GM23338 (cell line): ENCODE results near the gene EPB41L4A. TPM values are rescaled to one million over a fixed set of nuclear protein-coding genes. Genes with fewer than 3 reads are reported as not detected.

Experiments used
- ATAC-seq: fragments of 200-7000 bp; cut with Tn5 transposase; 3 replicates; pipeline ENCODE4 v1.9.1; 2020
- DNase-seq: peaks from one replicate; pipeline ENCODE4 v3.0.0-alpha.2; 2015; ENCODE audit warnings: low spot score
- H2AFZ ChIP-seq: fragments of 200-600 bp; sonication (generic); 2 replicates; pipeline ENCODE4 v1.8.0; 2016; ENCODE audit warnings: antibody characterized with exemption, mild to moderate bottlenecking, moderate library complexity
- H3F3A ChIP-seq: fragments of 200-600 bp; sonication (generic); replicated peaks from 2 replicates; pipeline ENCODE4 v1.8.0; 2017; ENCODE audit warnings: antibody characterized with exemption, mixed run types, low read depth
- H3K27ac ChIP-seq: fragments of 200-600 bp; sonication (generic); 2 replicates; pipeline ENCODE4 v1.6.1; 2016; ENCODE audit warnings: low read depth
- H3K27me3 ChIP-seq: fragments of 200-600 bp; sonication (generic); 2 replicates; pipeline ENCODE4 v1.8.0; 2016; ENCODE audit warnings: mild to moderate bottlenecking, mixed run types, moderate library complexity; ENCODE audit not compliant: insufficient read depth
- H3K36me3 ChIP-seq: fragments of 200-600 bp; sonication (generic); 2 replicates; pipeline ENCODE4 v1.8.0; 2016; ENCODE audit warnings: mild to moderate bottlenecking; ENCODE audit not compliant: insufficient read depth
- H3K4me1 ChIP-seq: fragments of 200-600 bp; sonication (generic); 2 replicates; pipeline ENCODE4 v1.8.0; 2016; ENCODE audit warnings: mild to moderate bottlenecking, moderate library complexity; ENCODE audit not compliant: insufficient read depth
- H3K4me2 ChIP-seq: fragments of 200-600 bp; sonication (generic); 2 replicates; pipeline ENCODE4 v1.7.1; 2017; ENCODE audit warnings: mixed run types
- H3K4me3 ChIP-seq: fragments of 200-600 bp; sonication (generic); 2 replicates; pipeline ENCODE4 v1.6.1; 2016; ENCODE audit warnings: mixed run types
- H3K79me2 ChIP-seq: fragments of 200-600 bp; sonication (generic); replicated peaks from 2 replicates; pipeline ENCODE4 v1.8.0; 2017; ENCODE audit warnings: mild to moderate bottlenecking; ENCODE audit not compliant: insufficient read depth
- H3K9me2 ChIP-seq: fragments of 200-600 bp; sonication (generic); 2 replicates; pipeline ENCODE4 v1.8.0; 2017; ENCODE audit not compliant: insufficient read depth
- H4K20me1 ChIP-seq: fragments of 200-600 bp; sonication (generic); replicated peaks from 2 replicates; pipeline ENCODE4 v1.8.0; 2017; ENCODE audit warnings: mild to moderate bottlenecking; ENCODE audit not compliant: insufficient read depth
- H3K27ac Mint-ChIP-seq: 2 replicates; pipeline ENCODE4 v1.8.0; 2020; ENCODE audit warnings: inconsistent platforms, mild to moderate bottlenecking, moderate library complexity, mixed read lengths
- H3K27me3 Mint-ChIP-seq: 3 replicates; pipeline ENCODE4 v1.8.0; 2022; ENCODE audit warnings: low read depth, mild to moderate bottlenecking, moderate library complexity, mixed read lengths, inconsistent platforms; ENCODE audit not compliant: insufficient read depth, poor library complexity
- H3K36me3 Mint-ChIP-seq: 3 replicates; pipeline ENCODE4 v1.8.0; 2021; ENCODE audit warnings: low read depth, mild to moderate bottlenecking, inconsistent platforms, moderate library complexity, mixed read lengths
- H3K4me1 Mint-ChIP-seq: 3 replicates; pipeline ENCODE4 v1.8.0; 2020; ENCODE audit warnings: mild to moderate bottlenecking, inconsistent platforms, mixed read lengths
- H3K4me3 Mint-ChIP-seq: 3 replicates; pipeline ENCODE4 v1.8.0; 2021; ENCODE audit warnings: moderate library complexity, mild to moderate bottlenecking, inconsistent platforms, mixed read lengths
- H3K9me3 Mint-ChIP-seq: 3 replicates; pipeline ENCODE4 v1.8.0; 2020; ENCODE audit warnings: moderate library complexity, mild to moderate bottlenecking, inconsistent platforms, mixed read lengths
- JUNB ChIP-seq: IDR thresholded peaks from one replicate; pipeline ENCODE4 v1.6.1; 2016; ENCODE audit warnings: antibody characterized with exemption; ENCODE audit not compliant: unreplicated experiment
- ZNF114 ChIP-seq: fragments of 250-450 bp; sonication (Bioruptor Pico); IDR thresholded peaks from 2 replicates; pipeline ENCODE4 v1.5.0; 2020; ENCODE audit warnings: mild to moderate bottlenecking, moderate library complexity
- polyA plus RNA-seq: library from polyadenylated mRNA; unstranded; fragments of >200 nt; fragmentation: Nextera tagmentation; extraction: Ambion mirVana; gene quantifications from 2 replicates; pipeline ENCODE4 v1.2.1, GENCODE V29; 2016
- small RNA-seq: library from RNA; depleted of rRNA; stranded (forward); fragments of <200 nt; gene quantifications from one replicate; pipeline ENCODE3, GENCODE V24; 2014; ENCODE audit warnings: low replicate concordance
- total RNA-seq: library from RNA; depleted of rRNA; stranded (reverse); fragments of >200 nt; shearing (Covaris generic); gene quantifications from 2 replicates; pipeline ENCODE4 v1.2.3, GENCODE V29; 2014
- TF ChIP-seq, protein P1 (sequence below), 2 experiments: fragments of 200-600 bp in 1 of 2; sonication (generic) in 1 of 2; conservative IDR thresholded peaks; 2 replicates each; pipeline versions ENCODE4 v1.5.1 to v1.6.1; 2016 to 2017; ENCODE audit warnings: antibody characterized with exemption in 2 of 2, low read depth in 2 of 2, mild to moderate bottlenecking in 2 of 2, moderate library complexity in 1 of 2

EPB41L4A gene
- total and polyA plus RNA-seq, 2 experiments from 2014 or later: 5.7 to 6.0 TPM

DNA sequence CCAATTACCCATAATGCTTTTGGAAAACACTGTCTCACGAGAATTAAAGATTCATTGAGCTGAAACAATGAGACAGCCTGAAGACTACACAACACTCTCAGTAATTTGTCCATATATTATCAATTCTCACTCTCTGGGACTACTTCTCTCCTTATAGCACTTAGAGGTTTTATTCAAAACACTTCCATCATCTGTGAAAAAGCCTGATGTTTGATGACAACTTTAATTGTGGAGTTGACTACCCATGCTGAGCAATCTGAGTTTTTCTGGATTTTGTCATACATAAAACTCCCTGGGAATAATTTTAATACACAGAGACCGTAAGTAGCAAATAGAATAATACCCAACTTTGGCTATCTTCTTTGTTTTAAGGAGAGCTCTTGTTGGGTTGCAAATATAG is 305.5 kb downstream of the EPB41L4A start:
- Mint-ChIP-seq H3K27me3 (no peaks in the 10 kb centered on the region), H3K4me3 (no peak overlapping the region), H3K4me1 (no peaks in the 10 kb centered on the region; the same call in 2 of the 3 replicates), H3K27ac (no peak overlapping the region), H3K9me3 (no peaks in the 10 kb centered on the region), H3K36me3 (no peaks in the 10 kb centered on the region)
- H2AFZ ChIP-seq: no peak overlapping the region; the same call in 1 of the 2 replicates
- DNase-seq (no peak), ATAC-seq (no peak)
- no peaks in the 10 kb centered on the region for H3K4me1 ChIP-seq
- no peaks in the 10 kb centered on the region for H3F3A ChIP-seq
- no peak overlapping the region for H3K4me3 ChIP-seq
- H3K79me2 ChIP-seq: no peaks in the 10 kb centered on the region
- H3K9me2 ChIP-seq: 0 out of 2 replicates have a peak, but pooled peaks cover 2% of the 10 kb centered on the region
- TF ChIP-seq, protein P1, sequence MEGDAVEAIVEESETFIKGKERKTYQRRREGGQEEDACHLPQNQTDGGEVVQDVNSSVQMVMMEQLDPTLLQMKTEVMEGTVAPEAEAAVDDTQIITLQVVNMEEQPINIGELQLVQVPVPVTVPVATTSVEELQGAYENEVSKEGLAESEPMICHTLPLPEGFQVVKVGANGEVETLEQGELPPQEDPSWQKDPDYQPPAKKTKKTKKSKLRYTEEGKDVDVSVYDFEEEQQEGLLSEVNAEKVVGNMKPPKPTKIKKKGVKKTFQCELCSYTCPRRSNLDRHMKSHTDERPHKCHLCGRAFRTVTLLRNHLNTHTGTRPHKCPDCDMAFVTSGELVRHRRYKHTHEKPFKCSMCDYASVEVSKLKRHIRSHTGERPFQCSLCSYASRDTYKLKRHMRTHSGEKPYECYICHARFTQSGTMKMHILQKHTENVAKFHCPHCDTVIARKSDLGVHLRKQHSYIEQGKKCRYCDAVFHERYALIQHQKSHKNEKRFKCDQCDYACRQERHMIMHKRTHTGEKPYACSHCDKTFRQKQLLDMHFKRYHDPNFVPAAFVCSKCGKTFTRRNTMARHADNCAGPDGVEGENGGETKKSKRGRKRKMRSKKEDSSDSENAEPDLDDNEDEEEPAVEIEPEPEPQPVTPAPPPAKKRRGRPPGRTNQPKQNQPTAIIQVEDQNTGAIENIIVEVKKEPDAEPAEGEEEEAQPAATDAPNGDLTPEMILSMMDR (conservative IDR thresholded peaks at IDR 0.05; ENCODE audit: low read depth in 2 of 2): no peak
- TF ChIP-seq JUNB: no peak
- TF ChIP-seq ZNF114 (CRISPR knock-in tag): no peak
- H3K27me3 ChIP-seq: no peaks in the 10 kb centered on the region
- H3K27ac ChIP-seq: no peak overlapping the region
- no peak overlapping the region for H3K4me2 ChIP-seq
- H3K36me3 ChIP-seq: no peaks in the 10 kb centered on the region
- H4K20me1 ChIP-seq: no peaks in the 10 kb centered on the region

Small RNA genes lying within 50 kb of the gene (small RNA-seq; reads per million reads assigned to genes)
- gene AC010265.1 (not detected), gene HMGB3P16 (not detected), gene SNORA13 (14.2 reads per million, percentile 97 among the genes with 10 or more reads in this experiment)
